Inflammatory macrophage treated with lipopolysaccharide for 1 hour (primary cell): ENCODE data around the gene EHD2.
"Not testable (repeated sequence)": the region's sequence is repeated elsewhere in the genome, so short reads cannot be mapped to it uniquely, and the experiment has no call there.

Experiments used
- DNase-seq, 2 donors: peaks; one replicate each; pipeline ENCODE4 v3.0.0-alpha.2; 2020 to 2022

EHD2 gene

GRCh38 chr19:47693489-47693888 is 19.7 kb upstream of the EHD2 start:
- DNase-seq, result no peak

GRCh38 chr19:47693903-47694302 is 19.3 kb upstream of the EHD2 start:
- DNase-seq, result no peak

GRCh38 chr19:47694466-47695273 is 18.6 kb upstream of the EHD2 start:
- DNase-seq, result no peak

GRCh38 chr19:47695533-47696262 is 17.5 kb upstream of the EHD2 start:
- DNase-seq, result no peak

- DNase-seq, result no peak
These were observed 16.6 kb upstream of the EHD2 start for GRCh38 chr19:47696635-47697034.

- DNase-seq, result peak; percentile 52 to 87
These were observed 15.2 kb upstream of the EHD2 start for GRCh38 chr19:47697863-47698609.

GRCh38 chr19:47698631-47699359 is 14.4 kb upstream of the EHD2 start:
- DNase-seq, result no peak

- DNase-seq, result peak in 1 of 2 donors; percentile 57
These were observed 13.8 kb upstream of the EHD2 start for GRCh38 chr19:47699360-47699917.

GRCh38 chr19:47700934-47701716 is 12.1 kb upstream of the EHD2 start:
- no peak for DNase-seq

- DNase-seq, result no peak
These were observed 11.3 kb upstream of the EHD2 start for GRCh38 chr19:47701717-47702552.

- no peak for DNase-seq
These were observed 10.6 kb upstream of the EHD2 start for GRCh38 chr19:47702671-47703070.

GRCh38 chr19:47703301-47703700 is 9.9 kb upstream of the EHD2 start:
- no peak for DNase-seq

GRCh38 chr19:47704024-47704423 is 9.2 kb upstream of the EHD2 start:
- no peak for DNase-seq

GRCh38 chr19:47704656-47705055 is 8.6 kb upstream of the EHD2 start:
- no peak for DNase-seq

GRCh38 chr19:47707135-47707925 is 5.9 kb upstream of the EHD2 start:
- DNase-seq, result peak; percentile 49 to 92

GRCh38 chr19:47711652-47712242 is 1.5 kb upstream of the EHD2 start:
- DNase-seq, result no peak

- DNase-seq, result no peak
These were observed 1.1 kb downstream of the EHD2 start for GRCh38 chr19:47714339-47714738.

GRCh38 chr19:47714855-47715254 is 1.6 kb downstream of the EHD2 start:
- not testable (repeated sequence) for DNase-seq

GRCh38 chr19:47716270-47716937 is 3.2 kb downstream of the EHD2 start:
- no peak for DNase-seq
